Lower leg skin (tissue), 4 donors: ENCODE measurements around the gene BMP10. TPM values are rescaled to one million over a fixed set of nuclear protein-coding genes. Genes with fewer than 3 reads are reported as not detected.

ENCODE experiments used
- DNase-seq, 2 donors: peaks; one replicate each; pipeline ENCODE4 v3.0.0-alpha.2; 2019; ENCODE audit warnings: low spot score in 2 of 2
- H3K4me3 ChIP-seq: fragments of 200-600 bp; sonication (generic); 2 replicates; pipeline ENCODE4 v1.5.1; 2017; ENCODE audit warnings: mild to moderate bottlenecking, low read depth; ENCODE audit not compliant: poor library complexity, severe bottlenecking
- CTCF ChIP-seq, 3 donors: fragments of 450-650 bp; IDR thresholded peaks; one replicate each; pipeline ENCODE4 v1.5.1; 2016; ENCODE audit warnings: antibody characterized with exemption in 3 of 3, mild to moderate bottlenecking in 3 of 3, moderate library complexity in 2 of 3
- POLR2A ChIP-seq, 2 donors: fragments of 450-650 bp; IDR thresholded peaks; one replicate each; pipeline ENCODE4 v1.6.1; 2016 to 2017; ENCODE audit warnings: antibody characterized with exemption in 2 of 2, mild to moderate bottlenecking in 1 of 2, moderate library complexity in 1 of 2
- WGBS, 2 donors: methylation state at CpG; one replicate each; pipeline ENCODE4 v1.1.5; 2018; 5-methylcytosine and 5-hydroxymethylcytosine counted together
- intact Hi-C: fragments of 100-400 bp; cut with DNase I; formaldehyde crosslinking; loops from one replicate; pipeline ENCODE4 v1.15.0; 2023; ENCODE audit warnings: low total_unique reads
- total RNA-seq, 4 donors: library from RNA; depleted of rRNA; stranded (reverse); fragments of >200 nt; gene quantifications; one replicate each; pipeline ENCODE4 v1.1.0, GENCODE V29; 2016

The BMP10 gene
- total RNA-seq, 4 donors from 2014 or later, result 0.19 TPM; not detected in 3

- peak in 1 of 2 donors; percentile 92 for DNase-seq
- intact Hi-C loops, result loop anchor here (10.0 kb wide), 2 partner anchors 77 to 83 kb away; no protein-coding TSS in a partner anchor
- 77 to 82% methylated on average over 15 of the region's 15 CpGs for WGBS, 2 donors
- H3K4me3 ChIP-seq, result no peak overlapping the region
- no peak for TF ChIP-seq POLR2A (IDR thresholded peaks at IDR 0.05)
Measured at GRCh38 chr2:68837164-68837860, 33.9 kb downstream of the BMP10 start.

GRCh38 chr2:68835621-68836020 lies 35.6 kb downstream of the BMP10 start:
- no peak for DNase-seq
- intact Hi-C loops, result loop anchor here (10.0 kb wide), 2 partner anchors 79 to 81 kb away; no protein-coding TSS in a partner anchor
- TF ChIP-seq POLR2A (IDR thresholded peaks at IDR 0.05), result no peak
- no peak overlapping the region for H3K4me3 ChIP-seq
- 59 to 77% methylated on average over 1 of the region's 1 CpG for WGBS, 2 donors

GRCh38 chr2:68834737-68835376 lies 36.3 kb downstream of the BMP10 start:
- 70 to 75% methylated on average over 6 of the region's 6 CpGs for WGBS, 2 donors
- no peak for TF ChIP-seq CTCF (IDR thresholded peaks at IDR 0.05)
- TF ChIP-seq POLR2A (IDR thresholded peaks at IDR 0.05), result no peak
- intact Hi-C loops, result loop anchor here (10.0 kb wide), 2 partner anchors 80 kb away; no protein-coding TSS in a partner anchor
- DNase-seq, result no peak
- no peak overlapping the region for H3K4me3 ChIP-seq

- no peak overlapping the region for H3K4me3 ChIP-seq
- 96 to 99% methylated on average over 2 of the region's 2 CpGs for WGBS, 2 donors
- intact Hi-C loops, result loop anchor here (10.0 kb wide), 2 partner anchors 78 to 82 kb away; no protein-coding TSS in a partner anchor
- no peak for TF ChIP-seq CTCF (IDR thresholded peaks at IDR 0.05)
- TF ChIP-seq POLR2A (IDR thresholded peaks at IDR 0.05), result no peak
- DNase-seq, result no peak
Measured at GRCh38 chr2:68833162-68833561, 38.0 kb downstream of the BMP10 start.

GRCh38 chr2:68832233-68832869 lies 38.8 kb downstream of the BMP10 start:
- DNase-seq, result peak; percentile 58 to 92
- H3K4me3 ChIP-seq, result no peak overlapping the region
- WGBS, 2 donors, result 47 to 57% methylated on average over 8 of the region's 8 CpGs
- intact Hi-C loops, result loop anchor here (10.0 kb wide), 2 partner anchors 78 to 82 kb away; no protein-coding TSS in a partner anchor
- no peak for TF ChIP-seq CTCF (IDR thresholded peaks at IDR 0.05)
- no peak for TF ChIP-seq POLR2A (IDR thresholded peaks at IDR 0.05)

GRCh38 chr2:68831686-68832232 lies 39.4 kb downstream of the BMP10 start:
- no peak for TF ChIP-seq POLR2A (IDR thresholded peaks at IDR 0.05)
- no peak for TF ChIP-seq CTCF (IDR thresholded peaks at IDR 0.05)
- H3K4me3 ChIP-seq, result no peak overlapping the region
- no peak for DNase-seq
- intact Hi-C loops, result loop anchor here (10.0 kb wide), 2 partner anchors 77 to 83 kb away; no protein-coding TSS in a partner anchor
- WGBS, 2 donors, result 52 to 68% methylated on average over 3 of the region's 3 CpGs
